Measurements from ENCODE around the gene ASTN2. TPM values are rescaled to one million over a fixed set of nuclear protein-coding genes. Genes with fewer than 3 reads are reported as not detected.

The ASTN2 gene
- total and polyA plus RNA-seq, 2 donors (not counting 3 experiments of a cell fraction or from before 2014, with no cell fraction given) = 1.0 to 1.9 TPM

- no peak overlapping the region for H3K4me3 ChIP-seq (replicated peaks in 1 of 3; ENCODE audit: insufficient read depth in 1 of 3, low read depth in 1 of 3, low read length in 3 of 3)
- H3K27ac ChIP-seq (ENCODE audit: insufficient read depth, low read depth, low read length) = no peak overlapping the region
- DNase-seq (ENCODE audit: low read depth, low spot score) (no peak), FAIRE-seq (no peak)
- no peak overlapping the region for H2AFZ ChIP-seq (ENCODE audit: low read depth, low read length)
- TF ChIP-seq MAX (IDR thresholded peaks at IDR 0.05; ENCODE audit: insufficient read depth, insufficient read length) (no peak), POLR2AphosphoS5 (IDR thresholded peaks at IDR 0.05; ENCODE audit: insufficient read depth, low read depth, low read length) (no peak), GATA2 (IDR thresholded peaks at IDR 0.05; ENCODE audit: insufficient read depth, insufficient read length, low read depth, low read length) (no peak), CTCF (IDR thresholded peaks at IDR 0.05; ENCODE audit: extremely low read depth in 1 of 2, insufficient read depth in 1 of 2, low read depth in 1 of 2, low read length in 2 of 2) (no peak), JUN (IDR thresholded peaks at IDR 0.05; ENCODE audit: borderline replicate concordance, insufficient read depth, insufficient read length, low read depth) (no peak), POLR2A (IDR thresholded peaks at IDR 0.05; ENCODE audit: low read depth, low read length) (no peak), EZH2 (IDR thresholded peaks at IDR 0.05; ENCODE audit: borderline replicate concordance, low read depth, low read length, severe bottlenecking) (no peak)
- ChIA-PET CTCF (no interaction called here), POLR2A (no interaction called here)
- no peaks in the 10 kb centered on the region for H4K20me1 ChIP-seq (replicated peaks; ENCODE audit: control insufficient read depth, extremely low read depth, insufficient read depth, low read length)
- dilution Hi-C loops (cut with MboI; ENCODE audit: extremely low pct_ligation_motif_present, low sequenced_read_pairs) = no loop called here
- intact Hi-C loops (cut with micrococcal nuclease) = no loop called here
- H3K79me2 ChIP-seq (ENCODE audit: control insufficient read depth, insufficient read depth, low read length) = no peaks in the 10 kb centered on the region
- H3K4me2 ChIP-seq (ENCODE audit: insufficient read depth, low read length) = no peak overlapping the region
- H3K4me1 ChIP-seq (ENCODE audit: control insufficient read depth, extremely low read depth, insufficient read depth, low read length) = no peaks in the 10 kb centered on the region
- no peaks in the 10 kb centered on the region for H3K36me3 ChIP-seq (ENCODE audit: control insufficient read depth in 2 of 2, extremely low read depth in 1 of 2, insufficient read depth in 2 of 2, low read length in 2 of 2)
- no peak overlapping the region for H3K9ac ChIP-seq (replicated peaks; ENCODE audit: extremely low read depth, insufficient read depth, low read length)
- H3K9me3 ChIP-seq (replicated peaks; ENCODE audit: control insufficient read depth, insufficient read depth, low read length) = no peaks in the 10 kb centered on the region
- no peaks in the 10 kb centered on the region for H3K27me3 ChIP-seq (ENCODE audit: control insufficient read depth in 2 of 2, insufficient read depth in 2 of 2, low read length in 2 of 2)
- H3K9me1 ChIP-seq (replicated peaks; ENCODE audit: control insufficient read depth, extremely low read depth, insufficient read depth, low read length) = no peaks in the 10 kb centered on the region
- BruUV-seq (replicated peaks) = no TSS peak
Measured at GRCh38 chr9:116468369-116468768, 946.5 kb downstream of the ASTN2 start.

All from endothelial cell of umbilical vein (primary cell).